NCI-H510A treated with DMSO at 0.1 percent for 48 hours (cell line): ENCODE data around the gene MINDY4.

Experiments
- DNase-seq: peaks from one replicate; lab custom pipeline; 2025; lab: John Stamatoyannopoulos, UW

The MINDY4 gene

DNA sequence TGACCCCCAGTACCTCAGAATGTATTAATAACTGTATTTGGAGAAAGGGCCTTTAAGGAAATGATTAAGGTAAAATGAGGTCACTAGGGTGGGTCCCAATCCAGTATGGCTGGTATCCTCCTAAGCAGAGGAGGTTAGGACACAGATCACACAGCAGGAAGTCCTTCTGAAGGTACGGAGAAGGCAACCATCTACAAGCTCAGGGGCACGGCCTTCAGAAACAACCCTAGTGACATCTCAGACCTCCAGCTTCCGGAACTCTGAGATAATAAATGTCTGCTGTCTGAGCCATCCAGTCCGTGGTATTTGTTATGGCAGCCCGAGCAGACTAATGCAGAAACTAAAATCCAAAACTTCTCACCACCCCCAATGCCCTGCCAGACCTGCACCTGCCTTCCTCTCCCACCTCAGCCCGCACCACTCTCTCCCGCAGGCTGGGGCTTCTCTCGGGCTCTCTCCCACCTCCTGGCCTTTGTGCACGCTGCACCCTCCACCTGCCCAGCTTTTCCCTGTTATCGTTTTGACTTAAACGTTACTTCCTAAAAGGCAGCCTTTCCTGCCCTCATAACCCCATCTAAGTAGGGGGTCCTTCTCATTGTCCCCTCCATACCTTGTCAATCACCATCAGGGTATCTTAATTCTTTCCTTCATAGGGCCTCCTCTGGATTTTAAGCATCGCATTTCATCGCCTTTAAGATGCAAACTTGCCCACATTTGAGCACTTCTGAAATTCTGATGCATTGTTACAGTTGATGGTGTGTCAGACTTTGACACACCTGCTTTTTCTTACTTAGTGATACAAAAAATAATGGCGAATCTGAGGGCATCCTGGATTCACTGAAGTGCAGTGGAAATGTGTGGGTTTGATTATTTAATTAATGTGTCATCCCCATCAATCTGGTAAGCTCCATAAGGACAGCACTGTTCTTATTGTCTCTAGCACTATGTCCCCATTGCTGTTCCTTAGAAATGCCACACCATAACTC, 108.2 kb downstream of the MINDY4 start:
- peak; percentile 28 for DNase-seq

GRCh38 chr7:30880125-30880720, 109.0 kb downstream of the MINDY4 start:
- DNase-seq = no peak

DNA sequence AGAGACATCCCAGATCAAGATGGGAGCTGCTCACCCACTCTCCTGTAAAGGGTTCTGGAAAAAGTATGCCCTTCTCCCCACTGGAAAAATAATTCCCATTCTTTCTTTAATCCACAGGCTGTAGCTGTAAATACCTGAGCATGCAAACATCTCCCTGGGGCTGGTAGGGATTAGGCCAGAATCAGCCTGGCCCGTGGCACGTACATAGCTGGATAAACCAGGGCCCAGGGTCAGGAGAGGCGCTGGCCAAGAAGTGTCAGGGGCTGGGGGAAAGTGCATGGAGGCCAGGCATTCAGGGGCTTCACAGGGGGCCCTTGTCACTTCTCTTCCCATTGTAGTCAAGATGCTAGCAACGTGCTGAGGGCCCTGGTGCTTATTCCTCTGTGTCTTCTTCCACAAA, 109.7 kb downstream of the MINDY4 start:
- no peak for DNase-seq

DNA sequence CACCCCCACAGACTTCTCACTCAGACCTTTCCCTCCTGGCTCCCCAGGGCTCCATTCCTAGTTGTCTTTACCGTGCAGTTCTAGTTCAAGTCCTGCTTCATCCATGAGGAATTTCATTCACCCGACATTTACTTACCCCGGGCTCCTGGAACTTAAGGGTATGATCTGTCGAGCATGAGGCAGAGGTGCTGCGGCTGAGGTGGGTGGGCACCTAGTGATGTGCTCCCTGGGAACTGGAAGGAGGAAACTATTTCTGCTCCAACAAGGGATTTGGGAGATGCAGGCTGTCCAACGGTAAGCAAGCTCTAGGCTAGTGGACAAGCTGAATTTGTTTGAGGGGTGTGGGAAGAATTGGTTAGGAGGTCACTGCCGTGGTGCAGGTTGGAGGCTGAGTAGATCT, 110.2 kb downstream of the MINDY4 start:
- no peak for DNase-seq

- DNase-seq = no peak
Measured at GRCh38 chr7:30884881-30885280, 113.7 kb downstream of the MINDY4 start.

- DNase-seq = peak; percentile 16
Measured at GRCh38 chr7:30886608-30887011, 115.4 kb downstream of the MINDY4 start.

DNA sequence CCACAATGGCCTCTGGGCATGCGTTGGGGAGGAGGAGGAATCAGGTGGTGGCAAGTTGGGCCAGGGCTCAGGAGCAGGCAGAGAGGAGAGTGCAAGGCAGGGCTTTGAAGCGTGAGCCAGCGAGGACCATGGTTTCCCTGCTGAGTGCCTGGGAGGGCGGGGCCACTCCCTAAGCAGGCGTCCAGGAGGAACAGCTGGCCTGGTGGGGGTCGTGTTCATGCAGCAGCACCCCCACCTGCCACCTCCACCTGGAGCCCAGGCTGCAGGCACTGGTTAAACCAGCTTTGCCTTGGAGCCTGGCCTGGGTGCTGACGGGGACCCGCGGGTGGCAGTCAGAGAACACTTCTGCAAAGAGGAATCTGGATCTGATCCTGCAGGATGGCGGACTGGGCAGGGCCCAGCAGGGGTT, 116.3 kb downstream of the MINDY4 start:
- DNase-seq = peak; percentile 95

- peak; percentile 24 for DNase-seq
Measured at GRCh38 chr7:30888747-30889146, 117.5 kb downstream of the MINDY4 start.

- DNase-seq = no peak
Measured at GRCh38 chr7:30890226-30890625, 119.0 kb downstream of the MINDY4 start.

DNA sequence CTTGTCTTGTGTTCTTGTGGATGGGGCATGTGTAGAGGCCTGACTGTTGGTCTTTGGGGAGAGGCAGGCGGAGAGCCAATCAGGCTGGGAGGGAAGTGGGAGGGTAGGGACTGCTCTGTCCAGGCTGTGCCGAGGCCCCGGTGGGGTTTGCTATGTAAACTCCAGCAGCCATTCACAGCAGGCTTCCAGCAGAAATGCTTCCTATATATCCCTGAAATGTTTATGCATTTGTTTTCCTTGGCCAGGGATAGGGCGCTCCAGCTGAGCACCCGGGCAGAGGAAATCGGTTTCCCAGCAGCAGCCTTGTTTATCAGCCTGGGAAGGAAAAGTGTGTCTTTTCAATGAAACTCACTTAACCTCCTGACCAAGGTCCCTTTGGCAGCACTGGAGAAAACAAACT, 122.1 kb downstream of the MINDY4 start:
- DNase-seq = peak; percentile 19

GRCh38 chr7:30894009-30894408, 122.8 kb downstream of the MINDY4 start:
- no peak for DNase-seq

GRCh38 chr7:30894866-30895605, 123.8 kb downstream of the MINDY4 start:
- DNase-seq = no peak

DNA sequence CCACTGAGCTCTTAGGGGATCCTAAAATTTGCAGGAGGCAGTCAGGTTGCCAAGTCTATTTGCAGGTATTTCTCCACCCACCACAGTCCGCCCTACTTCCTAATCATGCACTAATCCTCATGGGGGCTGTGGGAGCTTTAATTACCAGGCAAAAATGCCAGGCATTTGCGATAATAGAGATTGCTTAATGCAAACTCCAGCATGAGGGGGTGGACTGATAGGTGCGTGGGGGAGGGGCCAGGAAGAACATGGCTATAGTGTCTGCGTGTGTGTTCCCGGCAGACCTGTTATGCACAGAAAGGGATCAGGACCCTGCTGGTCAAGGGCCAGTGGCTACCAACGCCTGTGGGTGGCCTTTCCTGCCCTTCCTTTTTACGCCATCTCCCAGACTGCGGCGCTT, 124.8 kb downstream of the MINDY4 start:
- DNase-seq = no peak

- peak; percentile 21 for DNase-seq
Measured at GRCh38 chr7:30896783-30897637, 125.8 kb downstream of the MINDY4 start.

- no peak for DNase-seq
Measured at GRCh38 chr7:30897770-30898169, 126.6 kb downstream of the MINDY4 start.

DNA sequence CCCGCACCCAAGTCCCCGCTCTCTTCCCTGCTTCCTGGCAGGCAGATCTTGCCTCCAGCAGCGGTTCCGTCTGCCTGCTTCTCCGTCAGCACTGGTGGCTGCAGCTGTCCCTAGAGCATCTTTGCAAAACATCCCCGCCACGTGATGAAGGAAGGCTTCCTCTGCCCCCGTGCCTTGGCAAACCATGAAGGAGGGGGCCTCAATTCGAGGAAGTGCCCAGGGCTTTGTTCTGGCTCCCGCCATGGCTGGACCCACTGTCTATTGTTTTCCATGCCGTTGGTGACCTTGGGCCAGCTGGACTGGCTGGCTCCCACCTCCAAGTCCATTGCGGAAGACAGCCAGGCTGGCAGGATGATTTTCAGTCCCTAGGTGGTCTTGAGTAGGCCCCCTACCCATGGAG, 127.2 kb downstream of the MINDY4 start:
- DNase-seq = no peak

DNA sequence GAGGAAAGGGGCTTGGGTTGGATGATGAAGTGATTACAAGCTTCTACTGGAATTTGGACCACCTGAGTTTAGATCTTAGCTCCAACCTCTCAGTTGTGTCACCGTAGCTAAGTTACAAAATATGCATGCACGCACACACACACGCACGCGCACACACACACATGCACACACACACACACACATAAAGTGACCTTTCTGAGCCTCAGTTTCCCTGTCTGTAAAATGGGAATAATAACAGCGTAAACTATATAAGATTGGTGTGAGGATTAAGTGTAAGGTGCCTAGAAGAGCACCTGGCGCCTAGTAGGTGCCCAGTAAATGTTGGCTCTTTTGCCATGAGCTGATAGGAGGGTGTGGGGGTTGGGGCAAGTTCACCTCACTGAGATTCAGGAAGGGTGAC, 127.8 kb downstream of the MINDY4 start:
- no peak for DNase-seq

GRCh38 chr7:30899630-30900029, 128.4 kb downstream of the MINDY4 start:
- no peak for DNase-seq

GRCh38 chr7:30900053-30900452, 128.8 kb downstream of the MINDY4 start:
- no peak for DNase-seq

DNA sequence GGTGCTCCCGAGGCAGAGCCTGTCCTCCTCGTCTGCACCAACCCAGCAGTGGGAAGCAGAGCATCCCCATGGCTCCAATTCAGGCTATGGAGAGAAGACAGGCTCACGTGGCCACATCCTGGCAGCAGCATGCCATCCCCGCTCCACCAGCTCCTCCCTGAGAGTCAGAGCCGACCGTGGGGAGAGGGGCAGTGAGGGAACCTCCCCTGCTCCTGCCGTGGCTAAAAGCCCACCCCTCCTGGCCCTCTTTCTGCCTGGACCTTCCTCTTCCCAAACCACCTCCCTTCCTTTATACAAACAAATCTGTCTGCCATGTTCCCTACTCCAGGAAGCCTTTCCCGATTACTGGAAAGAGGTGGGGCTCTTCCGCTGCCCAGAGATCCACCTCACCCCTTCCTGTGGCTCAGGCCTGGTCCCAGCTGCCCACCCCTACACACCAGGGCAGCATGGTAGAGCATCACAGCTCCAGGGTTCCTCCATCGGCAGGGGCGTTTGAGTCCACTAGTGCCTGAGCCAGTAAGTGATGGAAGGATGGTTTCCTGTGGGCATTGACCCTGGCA, 129.7 kb downstream of the MINDY4 start:
- DNase-seq = no peak

DNA sequence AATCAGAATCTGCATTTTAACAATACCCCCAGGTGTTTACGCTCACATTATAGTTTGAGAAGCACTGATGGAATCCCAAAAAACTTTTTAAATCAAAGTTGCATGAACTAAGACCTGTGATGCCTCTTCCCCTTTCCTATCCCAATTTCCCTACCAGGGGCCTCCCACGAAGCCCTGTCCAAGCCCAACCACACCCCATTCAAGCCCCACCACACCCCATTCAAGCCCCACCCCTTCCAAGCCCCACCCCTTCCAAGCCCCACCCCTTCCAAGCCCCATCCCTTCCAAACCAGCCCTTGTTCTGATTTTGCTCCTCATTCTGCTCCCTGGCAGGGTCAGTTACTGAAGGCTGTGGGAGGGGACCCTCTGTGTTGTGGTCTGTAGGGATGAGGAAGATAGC, 130.6 kb downstream of the MINDY4 start:
- DNase-seq = no peak
